GM23338 (cell line): ENCODE data around the gene PDCD10. TPM values are rescaled to one million over a fixed set of nuclear protein-coding genes. Genes with fewer than 3 reads are reported as not detected.

Experiments
- ATAC-seq: fragments of 200-7000 bp; cut with Tn5 transposase; 3 replicates; pipeline ENCODE4 v1.9.1; 2020
- DNase-seq: peaks from one replicate; pipeline ENCODE4 v3.0.0-alpha.2; 2015; ENCODE audit warnings: low spot score
- H2AFZ ChIP-seq: fragments of 200-600 bp; sonication (generic); 2 replicates; pipeline ENCODE4 v1.8.0; 2016; ENCODE audit warnings: antibody characterized with exemption, mild to moderate bottlenecking, moderate library complexity
- H3F3A ChIP-seq: fragments of 200-600 bp; sonication (generic); replicated peaks from 2 replicates; pipeline ENCODE4 v1.8.0; 2017; ENCODE audit warnings: antibody characterized with exemption, mixed run types, low read depth
- H3K27ac ChIP-seq: fragments of 200-600 bp; sonication (generic); 2 replicates; pipeline ENCODE4 v1.6.1; 2016; ENCODE audit warnings: low read depth
- H3K27me3 ChIP-seq: fragments of 200-600 bp; sonication (generic); 2 replicates; pipeline ENCODE4 v1.8.0; 2016; ENCODE audit warnings: mild to moderate bottlenecking, mixed run types, moderate library complexity; ENCODE audit not compliant: insufficient read depth
- H3K36me3 ChIP-seq: fragments of 200-600 bp; sonication (generic); 2 replicates; pipeline ENCODE4 v1.8.0; 2016; ENCODE audit warnings: mild to moderate bottlenecking; ENCODE audit not compliant: insufficient read depth
- H3K4me1 ChIP-seq: fragments of 200-600 bp; sonication (generic); 2 replicates; pipeline ENCODE4 v1.8.0; 2016; ENCODE audit warnings: mild to moderate bottlenecking, moderate library complexity; ENCODE audit not compliant: insufficient read depth
- H3K4me2 ChIP-seq: fragments of 200-600 bp; sonication (generic); 2 replicates; pipeline ENCODE4 v1.7.1; 2017; ENCODE audit warnings: mixed run types
- H3K4me3 ChIP-seq: fragments of 200-600 bp; sonication (generic); 2 replicates; pipeline ENCODE4 v1.6.1; 2016; ENCODE audit warnings: mixed run types
- H3K79me2 ChIP-seq: fragments of 200-600 bp; sonication (generic); replicated peaks from 2 replicates; pipeline ENCODE4 v1.8.0; 2017; ENCODE audit warnings: mild to moderate bottlenecking; ENCODE audit not compliant: insufficient read depth
- H3K9me2 ChIP-seq: fragments of 200-600 bp; sonication (generic); 2 replicates; pipeline ENCODE4 v1.8.0; 2017; ENCODE audit not compliant: insufficient read depth
- H4K20me1 ChIP-seq: fragments of 200-600 bp; sonication (generic); replicated peaks from 2 replicates; pipeline ENCODE4 v1.8.0; 2017; ENCODE audit warnings: mild to moderate bottlenecking; ENCODE audit not compliant: insufficient read depth
- H3K27ac Mint-ChIP-seq: 2 replicates; pipeline ENCODE4 v1.8.0; 2020; ENCODE audit warnings: inconsistent platforms, mild to moderate bottlenecking, moderate library complexity, mixed read lengths
- H3K27me3 Mint-ChIP-seq: 3 replicates; pipeline ENCODE4 v1.8.0; 2022; ENCODE audit warnings: low read depth, mild to moderate bottlenecking, moderate library complexity, mixed read lengths, inconsistent platforms; ENCODE audit not compliant: insufficient read depth, poor library complexity
- H3K36me3 Mint-ChIP-seq: 3 replicates; pipeline ENCODE4 v1.8.0; 2021; ENCODE audit warnings: low read depth, mild to moderate bottlenecking, inconsistent platforms, moderate library complexity, mixed read lengths
- H3K4me1 Mint-ChIP-seq: 3 replicates; pipeline ENCODE4 v1.8.0; 2020; ENCODE audit warnings: mild to moderate bottlenecking, inconsistent platforms, mixed read lengths
- H3K4me3 Mint-ChIP-seq: 3 replicates; pipeline ENCODE4 v1.8.0; 2021; ENCODE audit warnings: moderate library complexity, mild to moderate bottlenecking, inconsistent platforms, mixed read lengths
- H3K9me3 Mint-ChIP-seq: 3 replicates; pipeline ENCODE4 v1.8.0; 2020; ENCODE audit warnings: moderate library complexity, mild to moderate bottlenecking, inconsistent platforms, mixed read lengths
- CREB1 ChIP-seq: fragments of 250-450 bp; sonication (Bioruptor Pico); IDR thresholded peaks from 2 replicates; pipeline ENCODE4 v1.5.0; 2020; ENCODE audit warnings: low read depth, mild to moderate bottlenecking, moderate library complexity
- EZH2 ChIP-seq: fragments of 200-600 bp; sonication (generic); IDR thresholded peaks from one replicate; pipeline ENCODE4 v1.8.0; 2017; ENCODE audit warnings: antibody characterized with exemption, mild to moderate bottlenecking, low read depth; ENCODE audit not compliant: unreplicated experiment
- EZH2phosphoT487 ChIP-seq: fragments of 200-600 bp; sonication (generic); IDR thresholded peaks from one replicate; pipeline ENCODE4 v1.8.1; 2018; ENCODE audit warnings: antibody characterized with exemption; ENCODE audit not compliant: unreplicated experiment
- JUNB ChIP-seq: IDR thresholded peaks from one replicate; pipeline ENCODE4 v1.6.1; 2016; ENCODE audit warnings: antibody characterized with exemption; ENCODE audit not compliant: unreplicated experiment
- NANOG ChIP-seq: IDR thresholded peaks from 2 replicates; pipeline ENCODE4 v1.6.1; 2016; ENCODE audit warnings: antibody characterized with exemption, borderline replicate concordance
- POLR2AphosphoS5 ChIP-seq: IDR thresholded peaks from 2 replicates; pipeline ENCODE4 v1.6.1; 2016; ENCODE audit warnings: antibody characterized with exemption, low read depth
- REST ChIP-seq: IDR thresholded peaks from one replicate; pipeline ENCODE4 v1.6.1; 2018; ENCODE audit warnings: antibody characterized with exemption; ENCODE audit not compliant: unreplicated experiment
- STAT1 ChIP-seq: IDR thresholded peaks from one replicate; pipeline ENCODE4 v1.6.1; 2016; ENCODE audit warnings: antibody characterized with exemption; ENCODE audit not compliant: unreplicated experiment
- ZNF114 ChIP-seq: fragments of 250-450 bp; sonication (Bioruptor Pico); IDR thresholded peaks from 2 replicates; pipeline ENCODE4 v1.5.0; 2020; ENCODE audit warnings: mild to moderate bottlenecking, moderate library complexity
- ZNF331 ChIP-seq: fragments of 250-450 bp; sonication (Bioruptor Pico); IDR thresholded peaks from 2 replicates; pipeline ENCODE4 v1.5.0; 2020; ENCODE audit warnings: low read depth, mild to moderate bottlenecking, moderate library complexity
- polyA plus RNA-seq: library from polyadenylated mRNA; unstranded; fragments of >200 nt; fragmentation: Nextera tagmentation; extraction: Ambion mirVana; gene quantifications from 2 replicates; pipeline ENCODE4 v1.2.1, GENCODE V29; 2016
- total RNA-seq: library from RNA; depleted of rRNA; stranded (reverse); fragments of >200 nt; shearing (Covaris generic); gene quantifications from 2 replicates; pipeline ENCODE4 v1.2.3, GENCODE V29; 2014
- TF ChIP-seq, protein P1 (sequence below), 2 experiments: fragments of 200-600 bp in 1 of 2; sonication (generic) in 1 of 2; conservative IDR thresholded peaks; 2 replicates each; pipeline versions ENCODE4 v1.5.1 to v1.6.1; 2016 to 2017; ENCODE audit warnings: antibody characterized with exemption in 2 of 2, low read depth in 2 of 2, mild to moderate bottlenecking in 2 of 2, moderate library complexity in 1 of 2
- TF ChIP-seq, protein P2 (sequence below): fragments of 250-450 bp; sonication (Bioruptor Pico); IDR thresholded peaks from 2 replicates; pipeline ENCODE4 v1.5.0; 2020; ENCODE audit warnings: mild to moderate bottlenecking, moderate library complexity
- TF ChIP-seq, protein P3 (sequence below): IDR thresholded peaks from 2 replicates; pipeline ENCODE4 v1.6.1; 2016; ENCODE audit warnings: antibody characterized with exemption

PDCD10 gene
- total and polyA plus RNA-seq, 2 experiments from 2014 or later, result 95.2 to 125 TPM

GRCh38 chr3:167773584-167773983 is 38.9 kb upstream of the PDCD10 start:
- H3K4me2 ChIP-seq, result no peak overlapping the region
- Mint-ChIP-seq H3K36me3 (peaks cover 3% of the 10 kb centered on the region; the same call in 1 of the 3 replicates), H3K27me3 (no peaks in the 10 kb centered on the region), H3K9me3 (peaks cover 5% of the 10 kb centered on the region; the same call in 1 of the 3 replicates), H3K4me1 (no peaks in the 10 kb centered on the region), H3K27ac (no peak overlapping the region), H3K4me3 (no peak overlapping the region)
- no peak for DNase-seq
- H3K36me3 ChIP-seq, result no peaks in the 10 kb centered on the region
- H3K4me1 ChIP-seq, result no peaks in the 10 kb centered on the region; the same call in 1 of the 2 replicates
- TF ChIP-seq, protein P1, sequence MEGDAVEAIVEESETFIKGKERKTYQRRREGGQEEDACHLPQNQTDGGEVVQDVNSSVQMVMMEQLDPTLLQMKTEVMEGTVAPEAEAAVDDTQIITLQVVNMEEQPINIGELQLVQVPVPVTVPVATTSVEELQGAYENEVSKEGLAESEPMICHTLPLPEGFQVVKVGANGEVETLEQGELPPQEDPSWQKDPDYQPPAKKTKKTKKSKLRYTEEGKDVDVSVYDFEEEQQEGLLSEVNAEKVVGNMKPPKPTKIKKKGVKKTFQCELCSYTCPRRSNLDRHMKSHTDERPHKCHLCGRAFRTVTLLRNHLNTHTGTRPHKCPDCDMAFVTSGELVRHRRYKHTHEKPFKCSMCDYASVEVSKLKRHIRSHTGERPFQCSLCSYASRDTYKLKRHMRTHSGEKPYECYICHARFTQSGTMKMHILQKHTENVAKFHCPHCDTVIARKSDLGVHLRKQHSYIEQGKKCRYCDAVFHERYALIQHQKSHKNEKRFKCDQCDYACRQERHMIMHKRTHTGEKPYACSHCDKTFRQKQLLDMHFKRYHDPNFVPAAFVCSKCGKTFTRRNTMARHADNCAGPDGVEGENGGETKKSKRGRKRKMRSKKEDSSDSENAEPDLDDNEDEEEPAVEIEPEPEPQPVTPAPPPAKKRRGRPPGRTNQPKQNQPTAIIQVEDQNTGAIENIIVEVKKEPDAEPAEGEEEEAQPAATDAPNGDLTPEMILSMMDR (conservative IDR thresholded peaks at IDR 0.05; ENCODE audit: low read depth in 2 of 2), result no peak
- no peak for TF ChIP-seq REST
- no peak for TF ChIP-seq NANOG
- no peak for TF ChIP-seq ZNF114 (CRISPR knock-in tag)
- TF ChIP-seq JUNB, result no peak
- no peak for TF ChIP-seq ZNF331 (CRISPR knock-in tag)
- TF ChIP-seq, protein P2, sequence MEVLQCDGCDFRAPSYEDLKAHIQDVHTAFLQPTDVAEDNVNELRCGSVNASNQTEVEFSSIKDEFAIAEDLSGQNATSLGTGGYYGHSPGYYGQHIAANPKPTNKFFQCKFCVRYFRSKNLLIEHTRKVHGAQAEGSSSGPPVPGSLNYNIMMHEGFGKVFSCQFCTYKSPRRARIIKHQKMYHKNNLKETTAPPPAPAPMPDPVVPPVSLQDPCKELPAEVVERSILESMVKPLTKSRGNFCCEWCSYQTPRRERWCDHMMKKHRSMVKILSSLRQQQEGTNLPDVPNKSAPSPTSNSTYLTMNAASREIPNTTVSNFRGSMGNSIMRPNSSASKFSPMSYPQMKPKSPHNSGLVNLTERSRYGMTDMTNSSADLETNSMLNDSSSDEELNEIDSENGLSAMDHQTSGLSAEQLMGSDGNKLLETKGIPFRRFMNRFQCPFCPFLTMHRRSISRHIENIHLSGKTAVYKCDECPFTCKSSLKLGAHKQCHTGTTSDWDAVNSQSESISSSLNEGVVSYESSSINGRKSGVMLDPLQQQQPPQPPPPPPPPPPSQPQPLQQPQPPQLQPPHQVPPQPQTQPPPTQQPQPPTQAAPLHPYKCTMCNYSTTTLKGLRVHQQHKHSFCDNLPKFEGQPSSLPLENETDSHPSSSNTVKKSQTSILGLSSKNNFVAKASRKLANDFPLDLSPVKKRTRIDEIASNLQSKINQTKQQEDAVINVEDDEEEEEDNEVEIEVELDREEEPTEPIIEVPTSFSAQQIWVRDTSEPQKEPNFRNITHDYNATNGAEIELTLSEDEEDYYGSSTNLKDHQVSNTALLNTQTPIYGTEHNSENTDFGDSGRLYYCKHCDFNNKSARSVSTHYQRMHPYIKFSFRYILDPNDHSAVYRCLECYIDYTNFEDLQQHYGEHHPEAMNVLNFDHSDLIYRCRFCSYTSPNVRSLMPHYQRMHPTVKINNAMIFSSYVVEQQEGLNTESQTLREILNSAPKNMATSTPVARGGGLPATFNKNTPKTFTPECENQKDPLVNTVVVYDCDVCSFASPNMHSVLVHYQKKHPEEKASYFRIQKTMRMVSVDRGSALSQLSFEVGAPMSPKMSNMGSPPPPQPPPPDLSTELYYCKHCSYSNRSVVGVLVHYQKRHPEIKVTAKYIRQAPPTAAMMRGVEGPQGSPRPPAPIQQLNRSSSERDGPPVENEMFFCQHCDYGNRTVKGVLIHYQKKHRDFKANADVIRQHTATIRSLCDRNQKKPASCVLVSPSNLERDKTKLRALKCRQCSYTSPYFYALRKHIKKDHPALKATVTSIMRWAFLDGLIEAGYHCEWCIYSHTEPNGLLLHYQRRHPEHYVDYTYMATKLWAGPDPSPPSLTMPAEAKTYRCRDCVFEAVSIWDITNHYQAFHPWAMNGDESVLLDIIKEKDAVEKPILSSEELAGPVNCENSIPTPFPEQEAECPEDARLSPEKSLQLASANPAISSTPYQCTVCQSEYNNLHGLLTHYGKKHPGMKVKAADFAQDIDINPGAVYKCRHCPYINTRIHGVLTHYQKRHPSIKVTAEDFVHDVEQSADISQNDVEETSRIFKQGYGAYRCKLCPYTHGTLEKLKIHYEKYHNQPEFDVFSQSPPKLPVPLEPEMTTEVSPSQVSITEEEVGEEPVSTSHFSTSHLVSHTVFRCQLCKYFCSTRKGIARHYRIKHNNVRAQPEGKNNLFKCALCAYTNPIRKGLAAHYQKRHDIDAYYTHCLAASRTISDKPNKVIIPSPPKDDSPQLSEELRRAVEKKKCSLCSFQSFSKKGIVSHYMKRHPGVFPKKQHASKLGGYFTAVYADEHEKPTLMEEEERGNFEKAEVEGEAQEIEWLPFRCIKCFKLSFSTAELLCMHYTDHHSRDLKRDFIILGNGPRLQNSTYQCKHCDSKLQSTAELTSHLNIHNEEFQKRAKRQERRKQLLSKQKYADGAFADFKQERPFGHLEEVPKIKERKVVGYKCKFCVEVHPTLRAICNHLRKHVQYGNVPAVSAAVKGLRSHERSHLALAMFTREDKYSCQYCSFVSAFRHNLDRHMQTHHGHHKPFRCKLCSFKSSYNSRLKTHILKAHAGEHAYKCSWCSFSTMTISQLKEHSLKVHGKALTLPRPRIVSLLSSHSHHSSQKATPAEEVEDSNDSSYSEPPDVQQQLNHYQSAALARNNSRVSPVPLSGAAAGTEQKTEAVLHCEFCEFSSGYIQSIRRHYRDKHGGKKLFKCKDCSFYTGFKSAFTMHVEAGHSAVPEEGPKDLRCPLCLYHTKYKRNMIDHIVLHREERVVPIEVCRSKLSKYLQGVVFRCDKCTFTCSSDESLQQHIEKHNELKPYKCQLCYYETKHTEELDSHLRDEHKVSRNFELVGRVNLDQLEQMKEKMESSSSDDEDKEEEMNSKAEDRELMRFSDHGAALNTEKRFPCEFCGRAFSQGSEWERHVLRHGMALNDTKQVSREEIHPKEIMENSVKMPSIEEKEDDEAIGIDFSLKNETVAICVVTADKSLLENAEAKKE (CRISPR knock-in tag), result no peak
- no peak for TF ChIP-seq EZH2
- TF ChIP-seq STAT1, result no peak
- TF ChIP-seq EZH2phosphoT487, result no peak
- no peak for TF ChIP-seq POLR2AphosphoS5
- TF ChIP-seq, protein P3, sequence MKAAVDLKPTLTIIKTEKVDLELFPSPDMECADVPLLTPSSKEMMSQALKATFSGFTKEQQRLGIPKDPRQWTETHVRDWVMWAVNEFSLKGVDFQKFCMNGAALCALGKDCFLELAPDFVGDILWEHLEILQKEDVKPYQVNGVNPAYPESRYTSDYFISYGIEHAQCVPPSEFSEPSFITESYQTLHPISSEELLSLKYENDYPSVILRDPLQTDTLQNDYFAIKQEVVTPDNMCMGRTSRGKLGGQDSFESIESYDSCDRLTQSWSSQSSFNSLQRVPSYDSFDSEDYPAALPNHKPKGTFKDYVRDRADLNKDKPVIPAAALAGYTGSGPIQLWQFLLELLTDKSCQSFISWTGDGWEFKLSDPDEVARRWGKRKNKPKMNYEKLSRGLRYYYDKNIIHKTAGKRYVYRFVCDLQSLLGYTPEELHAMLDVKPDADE, result no peak
- no peak for TF ChIP-seq CREB1 (CRISPR knock-in tag)
- no peak for ATAC-seq
- no peaks in the 10 kb centered on the region for H3K9me2 ChIP-seq
- no peak overlapping the region for H3K27ac ChIP-seq
- H3K4me3 ChIP-seq, result no peak overlapping the region
- no peaks in the 10 kb centered on the region for H3F3A ChIP-seq
- H3K27me3 ChIP-seq, result no peaks in the 10 kb centered on the region
- no peak overlapping the region for H2AFZ ChIP-seq
- H4K20me1 ChIP-seq, result no peaks in the 10 kb centered on the region
- H3K79me2 ChIP-seq, result no peaks in the 10 kb centered on the region
